Measurements from ENCODE around the gene GALK1. TPM values are rescaled to one million over a fixed set of nuclear protein-coding genes. Genes with fewer than 3 reads are reported as not detected.
A peak's percentile ranks its signal among the peaks of the same experiment; 100 is the strongest.

GALK1 gene
- total RNA-seq, 1 donor from 2014 or later = 34.0 TPM

- intact Hi-C loops (cut with DNase I) = no loop called here
- ATAC-seq = no peak
- DNase-seq = no peak
- H3K36me3 ChIP-seq = peaks cover 18% of the 10 kb centered on the region
- no peak overlapping the region for H3K4me3 ChIP-seq
- H3K27ac ChIP-seq = no peak overlapping the region
- H3K4me1 ChIP-seq = no peaks in the 10 kb centered on the region
- TF ChIP-seq CTCF (IDR thresholded peaks at IDR 0.05) = no peak
- H3K27me3 ChIP-seq (ENCODE audit: low read depth) = peaks cover under 1% of the 10 kb centered on the region
- no peaks in the 10 kb centered on the region for H3K9me3 ChIP-seq
Measured at GRCh38 chr17:75727391-75727790, 37.6 kb downstream of the GALK1 start.

- Histone ChIP-seq H3K4me3 (no peak overlapping the region), H3K9me3 (no peaks in the 10 kb centered on the region), H3K27me3 (ENCODE audit: low read depth) (peaks cover 11% of the 10 kb centered on the region), H3K4me1 (peaks cover 13% of the 10 kb centered on the region), H3K36me3 (peaks cover 14% of the 10 kb centered on the region), H3K27ac (no peak overlapping the region)
- ATAC-seq = no peak
- DNase-seq = no peak
- intact Hi-C loops (cut with DNase I) = no loop called here
- no peak for TF ChIP-seq CTCF (IDR thresholded peaks at IDR 0.05)
Measured at GRCh38 chr17:75725504-75725903, 39.5 kb downstream of the GALK1 start.

- Histone ChIP-seq H3K9me3 (no peaks in the 10 kb centered on the region), H3K4me1 (peaks cover 18% of the 10 kb centered on the region), H3K27me3 (ENCODE audit: low read depth) (peaks cover 23% of the 10 kb centered on the region), H3K27ac (no peak overlapping the region), H3K36me3 (peaks cover 6% of the 10 kb centered on the region), H3K4me3 (no peak overlapping the region)
- intact Hi-C loops (cut with DNase I) = no loop called here
- ATAC-seq (no peak), DNase-seq (no peak)
- TF ChIP-seq CTCF (IDR thresholded peaks at IDR 0.05) = no peak
Measured at GRCh38 chr17:75724016-75725003, 40.7 kb downstream of the GALK1 start.

GRCh38 chr17:75723171-75723930, 41.6 kb downstream of the GALK1 start:
- peak; percentile 50 for DNase-seq
- no peak for TF ChIP-seq CTCF (IDR thresholded peaks at IDR 0.05)
- peak overlapping the region; percentile 4 for H3K4me3 ChIP-seq
- peaks cover 5% of the 10 kb centered on the region for H3K36me3 ChIP-seq
- H3K9me3 ChIP-seq = no peaks in the 10 kb centered on the region
- peaks cover 18% of the 10 kb centered on the region for H3K4me1 ChIP-seq
- no peak overlapping the region for H3K27ac ChIP-seq
- intact Hi-C loops (cut with DNase I) = no loop called here
- H3K27me3 ChIP-seq (ENCODE audit: low read depth) = peaks cover 27% of the 10 kb centered on the region
- no peak for ATAC-seq

GRCh38 chr17:75722542-75723095, 42.4 kb downstream of the GALK1 start:
- H3K36me3 ChIP-seq = peaks cover 5% of the 10 kb centered on the region
- H3K4me1 ChIP-seq = peaks cover 18% of the 10 kb centered on the region
- H3K4me3 ChIP-seq = peak overlapping the region; percentile 55
- intact Hi-C loops (cut with DNase I) = no loop called here
- H3K27ac ChIP-seq = peak overlapping the region; percentile 80
- ATAC-seq = no peak
- peaks cover 27% of the 10 kb centered on the region for H3K27me3 ChIP-seq (ENCODE audit: low read depth)
- TF ChIP-seq CTCF (IDR thresholded peaks at IDR 0.05) = no peak
- no peaks in the 10 kb centered on the region for H3K9me3 ChIP-seq
- peak; percentile 41 for DNase-seq
